HCT116 (cell line): ENCODE measurements around the gene KPNA2. TPM values are rescaled to one million over a fixed set of nuclear protein-coding genes. Genes with fewer than 3 reads are reported as not detected.

ENCODE experiments used
- ATAC-seq: fragments of 200-7000 bp; cut with Tn5 transposase; 2 replicates; pipeline ENCODE4 v1.9.1; 2020; ENCODE audit warnings: mild to moderate bottlenecking, moderate library complexity
- BruUV-seq: library from RNA; stranded (reverse); fragments of 400-500 nt; replicated peaks from 2 replicates; lab custom pipeline; 2021; lab: Mats Ljungman, UMichigan
- CTCF ChIA-PET: fragments of 300-600 bp; sonication (Branson Sonifier 250); formaldehyde crosslinking; loops from one replicate; lab custom pipeline; 2021; ENCODE audit warnings: antibody characterized with exemption; lab: Charles Lee
- POLR2A ChIA-PET: fragments of 300-600, 350-600 bp; sonication (Branson Sonifier 250); formaldehyde crosslinking; loops from one replicate; lab custom pipeline; 2021; ENCODE audit warnings: antibody characterized with exemption; lab: Charles Lee
- RAD21 ChIA-PET, 2 experiments: fragments of 300-600 bp; sonication (Branson Sonifier 250); formaldehyde crosslinking; loops; one replicate each; lab custom pipeline; 2023; ENCODE audit warnings: low total read pairs in 2 of 2; ENCODE audit not compliant: uncharacterized antibody in 2 of 2, unreplicated experiment in 2 of 2, low non-redundant PET in 1 of 2; lab: Charles Lee
- DNase-seq: peaks from one replicate; pipeline ENCODE4 v3.0.0-alpha.2; 2010; ENCODE audit warnings: low read depth, low spot score
- H2AFZ ChIP-seq: fragments of 200-600 bp; shearing (Covaris generic), sonication (generic); 2 replicates; pipeline ENCODE4 v1.6.1; 2017; ENCODE audit warnings: low read depth, mixed run types, mixed read lengths, antibody characterized with exemption, low read length; ENCODE audit not compliant: poor library complexity, severe bottlenecking
- H3K27ac ChIP-seq: 2 replicates; pipeline ENCODE4 v1.5.1; 2012; ENCODE audit warnings: low read depth, low read length
- H3K27me3 ChIP-seq: fragments of 200-600 bp; sonication (generic); 2 replicates; pipeline ENCODE4 v1.6.1; 2016; ENCODE audit warnings: mixed run types, low read length, mixed read lengths; ENCODE audit not compliant: insufficient read depth
- H3K36me3 ChIP-seq, 2 experiments: fragments of 200-500 bp in 1 of 2; fragments of 200-600 bp in 1 of 2; sonication (Bioruptor generic) in 1 of 2; sonication (generic) in 1 of 2; 2 replicates each; pipeline versions ENCODE4 v1.5.1 to v1.6.1; 2014 to 2016; ENCODE audit warnings: low read length in 2 of 2, inconsistent platforms in 1 of 2, mixed read lengths in 1 of 2, mixed run types in 1 of 2; ENCODE audit not compliant: insufficient read depth in 2 of 2, control insufficient read depth in 1 of 2
- H3K4me1 ChIP-seq, 2 experiments: fragments of 200-600 bp in 1 of 2; sonication (generic) in 1 of 2; 2 replicates each; pipeline versions ENCODE4 v1.5.1 to v1.6.1; 2012 to 2017; ENCODE audit warnings: low read length in 2 of 2, inconsistent platforms in 1 of 2, mild to moderate bottlenecking in 1 of 2, mixed read lengths in 1 of 2, mixed run types in 1 of 2, moderate library complexity in 1 of 2; ENCODE audit not compliant: insufficient read depth in 2 of 2, control insufficient read depth in 1 of 2
- H3K4me2 ChIP-seq: fragments of 200-600 bp; sonication (generic); 2 replicates; pipeline ENCODE4 v1.6.1; 2017; ENCODE audit warnings: mixed run types, low read length, mixed read lengths
- H3K4me3 ChIP-seq, 2 experiments: fragments of 200-600 bp in 1 of 2; sonication (generic) in 1 of 2; replicated peaks in 1 of 2; 2 replicates each; pipeline ENCODE4 v1.5.1; 2011 to 2016; ENCODE audit warnings: low read length in 2 of 2, control low read depth in 1 of 2, low read depth in 1 of 2, mild to moderate bottlenecking in 1 of 2, mixed read lengths in 1 of 2, mixed run types in 1 of 2
- H3K79me2 ChIP-seq: fragments of 200-600 bp; sonication (generic); 2 replicates; pipeline ENCODE4 v1.6.1; 2017; ENCODE audit warnings: mild to moderate bottlenecking, mixed run types, low read length, moderate library complexity, mixed read lengths; ENCODE audit not compliant: insufficient read depth
- H3K9ac ChIP-seq: fragments of 200-600 bp; sonication (generic); 2 replicates; pipeline ENCODE4 v1.6.1; 2016; ENCODE audit warnings: low read length, mixed read lengths
- H3K9me2 ChIP-seq: fragments of 200-600 bp; sonication (generic), shearing (Covaris generic); 2 replicates; pipeline ENCODE4 v1.6.1; 2017; ENCODE audit warnings: mixed run types, mild to moderate bottlenecking, moderate library complexity; ENCODE audit not compliant: insufficient read depth
- H3K9me3 ChIP-seq, 2 experiments: fragments of 200-500 bp in 1 of 2; fragments of 200-600 bp in 1 of 2; sonication (Bioruptor generic) in 1 of 2; sonication (generic) in 1 of 2; 2 replicates each; pipeline ENCODE4 v1.6.1; 2014 to 2017; ENCODE audit warnings: low read length in 2 of 2, mixed read lengths in 2 of 2, inconsistent platforms in 1 of 2, low read depth in 1 of 2, mild to moderate bottlenecking in 1 of 2, mixed run types in 1 of 2, moderate library complexity in 1 of 2; ENCODE audit not compliant: control insufficient read depth in 1 of 2, insufficient read depth in 1 of 2
- H4K20me1 ChIP-seq: fragments of 200-600 bp; sonication (generic), shearing (Covaris generic); 2 replicates; pipeline ENCODE4 v1.6.1; 2017; ENCODE audit warnings: mixed run types, mild to moderate bottlenecking, moderate library complexity; ENCODE audit not compliant: insufficient read depth
- ATF3 ChIP-seq: IDR thresholded peaks from 2 replicates; pipeline ENCODE4 v1.6.1; 2012
- CEBPB ChIP-seq: IDR thresholded peaks from 2 replicates; pipeline ENCODE4 v1.6.1; 2012; ENCODE audit warnings: low read depth
- CTCF ChIP-seq, 3 experiments: fragments of 200-600 bp in 1 of 3; sonication (generic) in 1 of 3; IDR thresholded peaks in 2 of 3; conservative IDR thresholded peaks in 1 of 3; 2 replicates each; pipeline ENCODE4 v1.5.1; 2012 to 2017; ENCODE audit warnings: low read depth in 2 of 3, low read length in 2 of 3, antibody characterized with exemption in 1 of 3, borderline replicate concordance in 1 of 3, control low read depth in 1 of 3, mild to moderate bottlenecking in 1 of 3, mixed read lengths in 1 of 3, mixed run types in 1 of 3, moderate library complexity in 1 of 3; ENCODE audit not compliant: insufficient read depth in 1 of 3
- EGR1 ChIP-seq: IDR thresholded peaks from 2 replicates; pipeline ENCODE4 v1.6.1; 2012; ENCODE audit warnings: low read depth
- ELF1 ChIP-seq: IDR thresholded peaks from 2 replicates; pipeline ENCODE4 v1.6.1; 2012; ENCODE audit warnings: low read depth, borderline replicate concordance
- EZH2 ChIP-seq: fragments of 200-600 bp; sonication (generic); IDR thresholded peaks from 2 replicates; pipeline ENCODE4 v1.6.1; 2017; ENCODE audit warnings: antibody characterized with exemption, mixed run types
- FOSL1 ChIP-seq: IDR thresholded peaks from 2 replicates; pipeline ENCODE4 v1.6.1; 2012; ENCODE audit warnings: low read depth
- JUND ChIP-seq: IDR thresholded peaks from 2 replicates; pipeline ENCODE4 v1.6.1; 2012
- MAX ChIP-seq: IDR thresholded peaks from 2 replicates; pipeline ENCODE4 v1.6.1; 2012
- POLR2A ChIP-seq: IDR thresholded peaks from 2 replicates; pipeline ENCODE4 v1.7.0; 2011; ENCODE audit warnings: borderline replicate concordance; ENCODE audit not compliant: insufficient read depth, insufficient read length; ENCODE audit errors: extremely low read depth
- RAD21 ChIP-seq: IDR thresholded peaks from 2 replicates; pipeline ENCODE4 v1.6.1; 2012; ENCODE audit warnings: low read depth, mild to moderate bottlenecking
- SIN3A ChIP-seq: IDR thresholded peaks from 2 replicates; pipeline ENCODE4 v1.6.1; 2012; ENCODE audit warnings: low read depth
- SP1 ChIP-seq: IDR thresholded peaks from 2 replicates; pipeline ENCODE4 v1.6.1; 2012; ENCODE audit warnings: low read depth
- SRF ChIP-seq: IDR thresholded peaks from 2 replicates; pipeline ENCODE4 v1.6.1; 2012; ENCODE audit warnings: low read depth
- TCF7L2 ChIP-seq: IDR thresholded peaks from 2 replicates; pipeline ENCODE4 v1.7.0; 2011; ENCODE audit warnings: borderline replicate concordance, inconsistent platforms; ENCODE audit not compliant: insufficient read depth, insufficient read length; ENCODE audit errors: extremely low read depth
- YY1 ChIP-seq: IDR thresholded peaks from 2 replicates; pipeline ENCODE4 v1.6.1; 2011; ENCODE audit warnings: low read length, low read depth, moderate library complexity, mild to moderate bottlenecking; ENCODE audit not compliant: insufficient replicate concordance; ENCODE audit errors: extremely low read depth
- ZBTB33 ChIP-seq: IDR thresholded peaks from 2 replicates; pipeline ENCODE4 v1.6.1; 2011; ENCODE audit warnings: mild to moderate bottlenecking, low read length, moderate library complexity; ENCODE audit not compliant: insufficient replicate concordance; ENCODE audit errors: extremely low read depth
- ZFX ChIP-seq: fragments of 450-650 bp; IDR thresholded peaks from 2 replicates; pipeline ENCODE4 v1.6.1; 2017
- ZNF274 ChIP-seq: fragments of 200-500 bp; sonication (Bioruptor generic); IDR thresholded peaks from 2 replicates; pipeline ENCODE4 v1.6.1; 2014; ENCODE audit warnings: mild to moderate bottlenecking, low read depth, low read length, inconsistent platforms
- intact Hi-C: fragments of 100-400 bp; cut with micrococcal nuclease; formaldehyde crosslinking; loops from 2 replicates; pipeline ENCODE4 v1.10.0; 2022
- total RNA-seq: library from RNA; stranded (reverse); gene quantifications from one replicate; pipeline ENCODE4 v1.2.1, GENCODE V29; 2021; ENCODE audit not compliant: unreplicated experiment

Gene KPNA2
- total RNA-seq, 1 experiment from 2014 or later, result 330 TPM

- TF ChIP-seq YY1 (no peak), EGR1 (no peak)
Measured at GRCh38 chr17:68035131-68035522, 408 bp upstream of the KPNA2 start (continued).

GRCh38 chr17:68036304-68037147, 991 bp downstream of the KPNA2 start:
- ChIA-PET RAD21 (no interaction called here), CTCF (no interaction called here), POLR2A (interaction anchor here (0.7 to 1.8 kb wide), 3 partner anchors 11 to 17 kb away, joined by 3 to 6 read pairs (median 3); no protein-coding TSS in a partner anchor)
- Histone ChIP-seq H3K36me3 (peaks cover 36 to 47% of the 10 kb centered on the region in 2 experiments), H3K27me3 (no peaks in the 10 kb centered on the region), H3K4me2 (peak overlapping the region; percentile 88), H3K9me2 (no peaks in the 10 kb centered on the region), H3K9ac (peak overlapping the region; percentile 98), H3K4me3 (peak overlapping the region; percentile 86 to 92), H2AFZ (no peak overlapping the region), H4K20me1 (peaks cover 22% of the 10 kb centered on the region; the same call in 1 of the 2 replicates), H3K27ac (peak overlapping the region; percentile 89), H3K9me3 (no peaks in the 10 kb centered on the region), H3K79me2 (peaks cover 58% of the 10 kb centered on the region), H3K4me1 (peaks cover 17 to 22% of the 10 kb centered on the region in 2 experiments)
- intact Hi-C loops, result no loop called here
- ATAC-seq, result no peak
- DNase-seq, result peak; percentile 36
- TF ChIP-seq SP1 (no peak), CTCF (IDR thresholded peaks at IDR 0.05 in 2 of 3, conservative IDR thresholded peaks at IDR 0.05 in 1 of 3; ENCODE audit: borderline replicate concordance in 1 of 3, insufficient read depth in 1 of 3, low read depth in 2 of 3, low read length in 2 of 3) (no peak), JUND (no peak), ELF1 (no peak), POLR2A (no peak), ZNF274 (no peak), EGR1 (no peak), RAD21 (no peak), SIN3A (no peak), MAX (no peak), ZBTB33 (no peak), EZH2 (no peak), ZFX (no peak), ATF3 (no peak), SRF (no peak), CEBPB (no peak), TCF7L2 (no peak), FOSL1 (no peak), YY1 (no peak)
- TSS peak; percentile 59 for BruUV-seq
